Activated CD4-positive, alpha-beta T cell treated with anti-CD3 and anti-CD28 coated beads for 4 hours (primary cell): Measurements from ENCODE around the gene OPRL1.

Source experiments
- DNase-seq, 2 donors: peaks; one replicate each; pipeline ENCODE4 v3.0.0-alpha.2; 2020

OPRL1 gene

GRCh38 chr20:64056889-64057627, 22.8 kb upstream of the OPRL1 start:
- DNase-seq: no peak

- DNase-seq: peak; percentile 80 to 85
These were observed 22.0 kb upstream of the OPRL1 start for GRCh38 chr20:64057628-64058498.

- DNase-seq: no peak
These were observed 21.3 kb upstream of the OPRL1 start for GRCh38 chr20:64058536-64058935.

GRCh38 chr20:64062276-64062595, 17.6 kb upstream of the OPRL1 start:
- DNase-seq: no peak

DNA sequence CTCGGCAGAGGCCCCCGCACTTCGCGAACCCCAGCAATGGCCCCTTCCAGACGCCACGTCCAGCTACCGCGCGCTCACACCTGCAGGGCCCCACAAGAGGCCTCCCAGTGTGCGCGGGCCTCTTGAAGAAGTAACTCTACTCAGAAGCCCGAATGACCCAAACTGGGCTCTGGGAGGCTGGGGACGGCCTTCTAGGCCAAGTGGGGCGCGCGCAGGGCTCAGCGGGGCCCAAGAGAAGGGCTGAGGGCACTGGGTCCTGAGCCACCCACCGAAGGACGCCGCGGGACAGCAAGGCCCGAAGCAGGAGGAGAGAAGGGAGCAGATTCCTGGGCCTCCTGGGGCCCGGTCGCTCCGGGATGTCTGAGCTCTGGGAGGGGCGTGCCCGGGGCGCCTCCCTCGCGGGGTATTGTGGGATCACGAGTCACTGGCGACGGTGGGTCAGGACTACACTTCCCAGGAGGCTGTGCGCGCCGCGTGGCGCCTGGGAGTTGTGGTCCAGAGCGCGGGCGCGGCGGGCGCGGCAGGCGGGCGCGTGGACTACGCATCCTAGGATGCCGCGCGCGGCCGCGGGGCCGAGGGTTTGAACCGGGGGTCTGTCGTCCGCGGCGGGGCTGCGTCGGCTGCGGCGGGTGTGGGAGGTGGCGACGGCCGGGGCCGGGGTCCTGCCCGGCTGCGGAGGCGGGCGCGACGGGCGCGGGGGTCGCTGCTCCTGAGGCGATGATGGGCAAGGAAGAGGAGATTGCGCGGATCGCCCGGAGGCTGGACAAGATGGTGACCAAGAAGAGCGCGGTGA, 17.1 kb upstream of the OPRL1 start, which contains the start of gene TCEA2:
TSS of gene TCEA2 (plus strand) at position 603 of the 793 bp plus-strand sequence. CDS start at position 718, 115 bp downstream.
- DNase-seq: peak; percentile 95

DNA sequence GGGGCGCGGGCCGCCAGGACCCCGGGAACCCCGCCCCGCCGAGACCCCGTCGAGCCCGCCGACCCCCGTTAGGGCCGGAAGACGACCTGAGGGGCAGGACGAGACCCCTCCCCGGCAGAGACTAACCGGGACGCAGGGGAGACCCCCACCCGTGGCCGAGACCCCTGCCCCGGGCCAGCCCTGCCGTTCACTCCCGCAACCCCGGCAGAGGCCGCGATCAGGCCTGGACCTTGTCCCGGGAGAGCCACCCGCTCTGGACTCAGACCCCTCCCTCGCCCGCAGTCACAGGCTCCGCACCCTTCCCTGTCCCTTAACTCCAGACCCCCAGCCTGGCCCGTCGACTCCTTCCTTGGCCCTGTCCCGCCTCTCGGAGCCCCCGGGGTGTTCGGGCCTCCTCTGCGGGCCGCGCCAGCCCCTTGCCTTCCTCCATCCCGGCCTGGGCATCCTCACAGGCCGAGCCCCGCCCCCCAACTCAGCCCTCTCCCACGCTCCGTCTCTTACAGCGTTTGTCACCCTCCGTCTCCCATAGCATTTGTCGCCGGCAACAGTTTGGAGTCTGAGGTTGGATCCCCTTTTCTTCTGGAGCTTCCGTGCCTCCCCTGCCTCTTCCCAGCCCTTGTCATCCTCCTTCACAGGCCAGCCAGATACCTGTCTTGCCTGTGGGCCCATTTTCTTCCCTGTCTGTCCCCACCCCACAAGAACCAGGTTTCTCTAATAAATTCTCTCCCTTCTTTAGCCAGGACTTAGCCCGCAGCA, 16.3 kb upstream of the OPRL1 start:
- peak in 1 of 2 donors; percentile 40 for DNase-seq

- DNase-seq: no peak
These were observed 15.7 kb upstream of the OPRL1 start for GRCh38 chr20:64064145-64064698.

GRCh38 chr20:64065062-64065973, 14.6 kb upstream of the OPRL1 start:
- no peak for DNase-seq

DNA sequence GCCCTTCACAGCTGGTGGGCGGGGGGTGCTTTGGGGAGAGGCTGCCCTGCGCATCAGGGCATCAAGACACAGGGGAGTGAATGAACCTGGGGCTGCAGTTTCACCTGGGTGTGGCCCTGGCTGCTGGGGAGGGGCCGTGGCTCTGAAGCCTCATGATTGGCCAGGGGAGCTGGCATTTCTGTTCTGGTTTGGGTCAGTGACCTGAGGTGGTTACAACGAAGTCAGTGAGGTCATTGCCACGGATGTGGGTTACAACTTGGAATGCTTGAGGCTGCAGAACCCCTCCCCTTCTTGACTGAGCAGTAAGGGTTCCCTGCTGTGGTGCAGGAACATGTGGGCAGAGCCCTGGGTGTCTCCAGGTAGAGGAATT, 13.9 kb upstream of the OPRL1 start:
- DNase-seq: peak; percentile 30 to 32

GRCh38 chr20:64067005-64067632, 12.8 kb upstream of the OPRL1 start:
- DNase-seq: no peak

- DNase-seq: no peak
These were observed 12.1 kb upstream of the OPRL1 start for GRCh38 chr20:64067733-64068307.

GRCh38 chr20:64068386-64069208, 11.3 kb upstream of the OPRL1 start:
- no peak for DNase-seq

DNA sequence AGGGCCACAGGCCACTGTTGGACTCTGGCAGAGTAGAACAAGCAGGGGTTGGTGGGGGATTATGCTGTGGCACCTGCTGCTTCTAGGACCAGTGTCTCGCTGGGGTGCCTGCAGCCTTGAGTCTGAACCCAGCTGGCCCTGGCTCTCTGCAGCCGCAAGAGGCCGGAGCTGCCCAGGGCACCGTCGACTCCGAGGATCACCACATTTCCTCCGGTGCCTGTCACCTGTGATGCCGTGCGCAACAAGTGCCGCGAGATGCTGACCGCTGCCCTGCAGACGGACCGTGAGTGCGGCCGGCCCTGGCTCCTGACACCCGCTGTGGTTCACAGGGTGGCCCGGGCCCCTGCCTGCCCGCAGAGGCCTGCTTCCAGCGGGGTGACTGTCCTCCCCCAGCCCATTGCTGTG, 10.7 kb upstream of the OPRL1 start:
- no peak for DNase-seq

DNA sequence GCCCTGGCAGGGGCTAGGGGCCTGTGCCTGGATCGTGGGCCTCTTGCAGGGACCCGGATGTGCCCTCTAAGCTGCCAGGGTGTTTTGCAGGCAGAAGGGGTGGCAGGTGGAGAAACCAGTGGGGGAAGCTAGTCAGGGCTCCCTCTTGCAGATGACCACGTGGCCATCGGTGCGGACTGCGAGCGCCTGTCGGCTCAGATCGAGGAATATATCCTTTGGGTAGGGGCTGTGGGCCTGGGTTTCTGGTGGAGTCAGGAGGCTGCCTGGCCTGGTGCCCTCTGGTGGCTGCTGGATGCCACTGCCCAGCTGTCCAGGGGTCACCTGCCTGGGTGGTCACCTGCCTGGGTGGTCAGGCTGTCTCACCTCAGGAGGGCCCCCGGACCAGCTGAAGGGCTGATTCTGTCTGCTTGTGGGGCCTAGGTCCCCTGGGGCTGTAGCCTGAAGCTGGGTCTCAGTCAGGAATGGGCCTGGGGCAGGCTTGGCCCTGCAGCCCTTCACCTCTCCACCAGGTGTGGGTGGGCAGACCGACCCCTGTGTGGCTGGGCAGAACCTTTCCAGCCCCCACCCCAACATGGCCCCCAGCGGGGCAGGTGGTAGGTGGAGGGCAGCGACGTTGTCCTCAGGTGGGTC, 10.2 kb upstream of the OPRL1 start:
- DNase-seq: no peak

DNA sequence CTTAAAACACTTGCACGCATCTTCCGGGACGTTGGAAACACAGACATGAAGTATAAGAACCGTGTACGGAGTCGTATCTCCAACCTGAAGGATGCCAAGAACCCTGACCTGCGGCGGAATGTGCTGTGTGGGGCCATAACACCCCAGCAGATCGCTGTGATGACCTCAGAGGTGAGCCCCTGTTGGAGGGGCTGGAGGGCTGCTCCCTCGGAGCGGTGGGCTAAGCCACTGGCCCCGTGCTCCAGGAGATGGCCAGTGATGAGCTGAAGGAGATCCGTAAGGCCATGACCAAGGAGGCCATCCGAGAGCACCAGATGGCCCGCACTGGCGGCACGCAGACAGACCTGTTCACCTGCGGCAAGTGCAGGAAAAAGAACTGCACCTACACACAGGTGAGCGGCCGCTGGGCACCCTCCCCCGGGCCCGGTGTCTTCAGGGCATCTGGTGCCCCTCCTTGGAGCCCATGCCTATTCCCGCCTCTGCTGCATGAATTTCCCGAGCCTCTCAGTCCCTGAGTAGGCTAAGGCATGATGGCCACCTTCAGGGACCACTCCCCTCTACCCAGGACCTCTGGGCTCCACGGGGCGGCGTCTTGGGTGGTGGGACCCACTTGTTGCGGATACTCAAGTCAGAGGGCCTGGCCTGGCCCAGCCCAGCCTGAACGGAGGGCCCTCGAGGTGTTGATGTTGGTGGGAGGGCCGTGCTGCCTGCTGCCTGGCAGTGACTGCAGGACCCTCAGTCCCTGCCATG, 9.5 kb upstream of the OPRL1 start:
- DNase-seq: no peak

- no peak for DNase-seq
These were observed 8.2 kb upstream of the OPRL1 start for GRCh38 chr20:64071341-64072332.
